ENCODE measurements around the gene DNAJC28.
"Not testable (repeated sequence)": the region's sequence is repeated elsewhere in the genome, so short reads cannot be mapped to it uniquely, and the experiment has no call there.

Gene DNAJC28, protein sequence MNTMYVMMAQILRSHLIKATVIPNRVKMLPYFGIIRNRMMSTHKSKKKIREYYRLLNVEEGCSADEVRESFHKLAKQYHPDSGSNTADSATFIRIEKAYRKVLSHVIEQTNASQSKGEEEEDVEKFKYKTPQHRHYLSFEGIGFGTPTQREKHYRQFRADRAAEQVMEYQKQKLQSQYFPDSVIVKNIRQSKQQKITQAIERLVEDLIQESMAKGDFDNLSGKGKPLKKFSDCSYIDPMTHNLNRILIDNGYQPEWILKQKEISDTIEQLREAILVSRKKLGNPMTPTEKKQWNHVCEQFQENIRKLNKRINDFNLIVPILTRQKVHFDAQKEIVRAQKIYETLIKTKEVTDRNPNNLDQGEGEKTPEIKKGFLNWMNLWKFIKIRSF

DNA sequence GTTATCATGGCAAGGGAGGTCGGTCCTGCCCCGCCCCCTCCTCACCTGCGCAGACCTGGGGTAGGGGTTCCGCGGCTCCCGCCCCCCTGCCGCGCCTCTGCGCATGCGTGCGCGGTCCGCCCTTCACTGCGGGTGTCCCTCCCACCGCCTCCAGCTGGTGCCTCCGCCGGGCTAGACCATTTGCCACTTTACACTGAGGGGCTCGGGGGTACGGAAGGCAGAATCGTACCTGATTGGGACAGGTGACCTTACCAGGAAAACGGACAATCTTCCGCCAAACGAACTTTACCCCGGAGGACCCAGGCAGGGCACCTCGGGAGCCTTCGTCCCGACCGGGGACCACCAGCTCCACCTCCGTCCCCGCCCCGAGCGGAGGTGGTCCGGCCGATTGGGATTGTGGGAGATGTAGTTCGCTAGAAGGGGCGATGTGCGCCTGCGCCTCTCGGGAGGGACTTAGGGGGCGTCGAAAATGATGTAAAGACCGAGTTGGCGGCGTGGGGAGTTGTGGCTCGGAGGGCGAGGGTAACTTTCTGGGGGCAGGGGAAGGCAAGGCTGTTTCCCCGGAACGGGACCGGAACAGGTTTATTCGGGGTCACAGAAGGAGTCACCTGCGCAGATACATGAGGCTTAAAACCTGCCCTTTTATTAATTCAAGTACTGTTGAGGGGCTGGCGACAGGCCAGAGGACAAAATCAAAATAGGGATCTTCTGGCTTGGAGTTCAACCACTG, at the start of gene DNAJC28:
DNAJC28 (minus strand) TSS at position 344 of the 730 bp plus-strand sequence. CDS start 2,323 bp downstream, outside the sequence.
- DNase-seq, result peak; percentile 97 to 98

DNA sequence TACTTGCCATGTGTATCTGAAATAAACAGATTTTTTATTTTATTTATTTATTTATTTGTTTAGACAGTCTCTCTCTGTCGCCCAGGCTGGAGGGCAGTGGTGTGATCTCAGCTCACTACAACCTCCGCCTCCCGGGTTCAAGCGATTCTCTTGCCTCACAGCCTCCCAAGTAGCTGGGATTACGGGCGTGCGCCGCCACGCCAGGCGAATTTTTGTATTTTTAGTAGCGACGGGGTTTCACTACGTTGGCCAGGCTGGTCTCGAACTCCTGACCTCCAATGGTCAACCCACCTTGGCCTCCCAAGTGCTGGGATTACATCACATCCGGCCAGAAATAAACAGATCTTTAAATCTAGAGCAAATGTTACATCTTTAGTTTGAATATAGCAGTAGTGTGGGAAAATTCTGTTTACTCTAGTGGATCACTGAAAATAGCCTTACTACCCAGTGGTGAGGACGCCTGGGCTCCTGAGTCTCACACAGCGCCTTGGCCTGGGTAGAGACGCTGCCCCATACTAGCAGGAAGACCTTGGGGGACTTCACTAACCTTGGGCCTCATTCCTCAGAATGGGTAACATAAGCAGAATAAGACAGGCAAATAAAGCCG, 49.7 kb upstream of the DNAJC28 start:
- peak; percentile 46 to 47 for DNase-seq

DNA sequence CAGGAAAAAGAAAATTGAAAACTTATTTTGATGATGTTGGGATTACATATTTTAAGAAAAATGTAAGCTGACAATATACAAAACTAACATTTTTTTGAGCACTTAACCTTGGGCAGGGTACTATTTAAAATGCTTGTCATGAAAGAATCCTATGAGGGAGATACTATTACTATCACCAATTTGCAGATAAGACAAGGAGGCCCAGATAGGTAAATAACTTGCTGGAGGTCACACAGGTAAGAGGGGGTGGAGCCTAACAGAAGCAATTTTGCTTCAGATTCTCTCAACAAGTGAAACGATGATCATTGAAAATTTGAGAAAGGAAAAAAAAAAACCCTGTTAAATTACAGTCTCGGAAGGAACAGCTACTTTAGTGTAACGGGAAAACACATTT, 49.2 kb upstream of the DNAJC28 start:
- DNase-seq, result no peak

- DNase-seq, result no peak
Observed at GRCh38 chr21:33539616-33540015, 48.1 kb upstream of the DNAJC28 start.

GRCh38 chr21:33537212-33537611, 45.7 kb upstream of the DNAJC28 start:
- DNase-seq, result no peak

- no peak for DNase-seq
Observed at GRCh38 chr21:33531007-33531406, 39.5 kb upstream of the DNAJC28 start.

DNA sequence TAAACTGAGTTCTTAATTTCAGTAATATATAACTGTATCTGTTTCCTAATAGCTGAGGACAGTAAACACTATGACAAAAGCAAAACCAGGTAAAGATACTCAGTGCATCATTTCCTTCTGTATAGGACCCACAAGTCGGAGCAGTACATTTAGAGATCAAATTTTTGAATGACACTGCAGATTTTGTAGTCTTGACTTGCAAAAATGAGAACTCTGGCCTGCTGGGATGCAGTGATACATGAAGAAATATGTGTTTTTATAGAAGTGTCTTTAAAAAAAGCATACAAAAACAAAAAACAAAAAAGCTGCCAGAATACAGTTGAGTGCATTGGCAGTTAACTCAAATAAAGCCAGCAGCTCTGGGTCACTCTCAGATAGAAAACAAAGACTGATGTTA, 31.4 kb upstream of the DNAJC28 start:
- no peak for DNase-seq

DNA sequence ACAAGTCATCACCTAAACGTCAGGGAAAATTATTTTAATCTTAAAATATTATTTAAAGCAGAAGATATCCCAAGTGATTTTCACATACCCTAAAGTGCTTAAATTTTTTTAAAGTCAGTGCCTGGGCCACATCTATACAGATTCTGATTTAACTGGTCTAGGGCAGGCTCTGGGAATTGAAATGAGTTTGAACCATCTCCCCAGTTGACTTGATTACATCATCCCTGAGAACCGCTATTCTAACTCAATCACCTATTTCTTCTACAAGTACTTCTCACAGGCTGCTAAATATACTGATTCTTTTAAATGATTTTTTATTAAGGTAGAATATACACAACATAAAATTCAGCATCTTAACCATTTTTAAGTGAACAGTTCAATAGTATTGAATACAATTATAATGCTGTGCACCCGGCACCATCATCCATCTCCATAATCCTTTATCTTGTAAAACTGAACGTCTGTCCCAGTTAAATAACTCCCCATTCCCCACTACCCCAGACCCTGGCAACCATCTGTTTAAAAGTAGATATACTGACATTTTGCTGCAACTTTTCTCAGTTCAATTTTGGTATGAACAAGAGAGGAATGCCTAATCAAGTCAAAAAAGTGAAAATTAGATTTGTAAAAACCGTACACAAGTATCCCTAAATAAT, 30.9 kb upstream of the DNAJC28 start:
- DNase-seq, result no peak

DNA sequence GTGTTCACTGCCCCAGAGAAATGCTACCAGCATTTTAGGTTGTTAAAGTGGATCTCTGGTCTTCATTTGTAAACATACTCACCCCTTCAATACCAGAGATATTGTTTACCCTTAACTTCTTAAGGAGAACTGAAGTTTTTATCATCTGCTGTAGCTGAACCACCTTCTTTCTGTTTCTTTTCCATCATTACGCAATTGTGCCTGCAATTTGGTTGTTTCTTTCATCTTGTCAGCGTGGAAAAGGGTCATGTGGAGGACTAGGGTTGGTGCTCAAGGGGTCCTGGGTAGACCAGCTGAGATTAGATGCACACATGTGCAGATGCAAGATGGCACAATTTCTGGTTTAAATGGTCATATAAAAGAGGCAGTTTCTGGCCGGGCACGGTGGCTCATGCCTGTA, 27.4 kb upstream of the DNAJC28 start:
- no peak for DNase-seq

- DNase-seq, result no peak
Observed at GRCh38 chr21:33514229-33514628, 22.7 kb upstream of the DNAJC28 start.

- DNase-seq, result no peak
Observed at GRCh38 chr21:33512481-33512880, 21.0 kb upstream of the DNAJC28 start.

GRCh38 chr21:33511639-33512038, 20.1 kb upstream of the DNAJC28 start:
- DNase-seq, result no peak

- DNase-seq, result no peak
Observed at GRCh38 chr21:33510826-33511225, 19.3 kb upstream of the DNAJC28 start.

DNA sequence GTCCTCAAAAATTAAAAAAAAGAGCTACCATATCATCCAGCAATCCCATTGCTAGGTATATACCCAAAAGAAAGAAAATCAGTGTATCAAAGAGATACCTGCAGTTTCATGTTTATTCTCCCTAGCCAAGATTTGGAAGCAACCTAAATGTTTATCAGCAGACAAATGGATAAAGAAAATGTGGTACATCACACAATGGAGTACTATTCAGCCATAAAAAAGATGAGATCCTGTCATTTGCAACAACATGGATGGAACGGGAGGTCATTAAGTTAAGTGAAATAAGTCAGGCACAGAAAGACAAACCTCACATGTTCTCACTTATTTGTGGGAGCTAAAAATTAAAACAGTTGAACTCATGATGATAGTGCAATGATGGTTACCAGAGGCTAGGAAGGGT, 15.5 kb upstream of the DNAJC28 start:
- not testable (repeated sequence) for DNase-seq

DNA sequence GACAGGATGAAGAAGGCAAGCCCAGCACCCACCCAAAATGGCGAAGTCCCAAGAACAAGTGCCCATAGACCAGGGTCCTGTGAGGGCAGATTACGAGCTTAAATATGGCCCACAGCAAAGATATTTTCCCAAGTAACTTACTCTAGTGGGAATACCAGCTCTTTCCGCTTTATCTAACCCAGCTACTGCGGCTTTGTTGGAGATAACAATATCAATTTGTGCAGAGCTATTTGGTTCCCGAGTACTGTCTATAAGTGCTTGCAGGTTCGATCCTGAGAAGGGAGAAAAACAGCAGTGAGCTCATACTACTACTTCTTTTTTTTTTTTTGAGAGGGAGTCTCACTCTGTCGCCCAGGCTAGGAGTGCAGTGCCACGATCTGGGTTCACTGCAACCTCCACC, 14.3 kb upstream of the DNAJC28 start:
- no peak for DNase-seq

GRCh38 chr21:33496345-33496744, 4.8 kb upstream of the DNAJC28 start:
- no peak for DNase-seq

- DNase-seq, result no peak
Observed at GRCh38 chr21:33495743-33496142, 4.2 kb upstream of the DNAJC28 start.

DNA sequence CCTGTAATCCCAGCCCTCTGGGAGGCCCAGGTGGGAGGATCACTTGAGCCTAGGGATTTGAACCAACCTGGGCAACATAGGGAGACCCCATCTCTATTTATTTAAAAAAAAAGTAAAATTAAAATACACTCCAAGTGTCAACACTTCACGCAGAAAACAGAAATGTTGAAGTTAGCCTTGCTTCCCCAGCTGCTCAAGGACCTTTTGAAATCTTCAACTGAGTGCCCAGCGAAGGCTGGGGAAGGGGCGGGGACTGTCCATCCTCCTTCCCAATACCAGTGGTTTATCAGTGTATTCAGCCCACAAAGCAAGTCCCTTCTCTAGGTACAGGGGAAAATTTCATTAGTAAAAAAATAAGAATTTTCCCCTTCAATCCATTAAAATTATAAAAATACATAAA, 2.2 kb upstream of the DNAJC28 start:
- no peak for DNase-seq

- no peak for DNase-seq
Observed at GRCh38 chr21:33492571-33492970, 1.1 kb upstream of the DNAJC28 start.

- DNase-seq, result no peak
Observed at GRCh38 chr21:33490991-33491372, 534 bp downstream of the DNAJC28 start.

DNA sequence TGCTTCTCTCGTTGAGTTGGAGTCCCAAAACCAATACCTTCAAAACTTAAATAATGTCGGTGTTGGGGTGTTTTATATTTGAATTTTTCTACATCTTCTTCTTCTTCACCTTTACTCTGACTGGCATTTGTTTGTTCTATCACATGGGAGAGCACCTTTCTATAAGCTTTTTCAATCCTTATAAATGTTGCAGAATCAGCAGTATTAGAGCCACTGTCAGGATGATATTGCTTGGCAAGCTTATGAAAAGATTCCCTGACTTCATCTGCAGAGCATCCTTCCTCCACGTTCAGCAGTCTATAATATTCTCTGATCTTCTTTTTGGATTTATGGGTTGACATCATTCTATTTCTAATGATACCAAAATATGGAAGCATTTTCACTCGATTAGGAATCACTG, 2.6 kb downstream of the DNAJC28 start:
- no peak for DNase-seq

GRCh38 chr21:33487996-33488395, 3.5 kb downstream of the DNAJC28 start:
- no peak for DNase-seq

DNA sequence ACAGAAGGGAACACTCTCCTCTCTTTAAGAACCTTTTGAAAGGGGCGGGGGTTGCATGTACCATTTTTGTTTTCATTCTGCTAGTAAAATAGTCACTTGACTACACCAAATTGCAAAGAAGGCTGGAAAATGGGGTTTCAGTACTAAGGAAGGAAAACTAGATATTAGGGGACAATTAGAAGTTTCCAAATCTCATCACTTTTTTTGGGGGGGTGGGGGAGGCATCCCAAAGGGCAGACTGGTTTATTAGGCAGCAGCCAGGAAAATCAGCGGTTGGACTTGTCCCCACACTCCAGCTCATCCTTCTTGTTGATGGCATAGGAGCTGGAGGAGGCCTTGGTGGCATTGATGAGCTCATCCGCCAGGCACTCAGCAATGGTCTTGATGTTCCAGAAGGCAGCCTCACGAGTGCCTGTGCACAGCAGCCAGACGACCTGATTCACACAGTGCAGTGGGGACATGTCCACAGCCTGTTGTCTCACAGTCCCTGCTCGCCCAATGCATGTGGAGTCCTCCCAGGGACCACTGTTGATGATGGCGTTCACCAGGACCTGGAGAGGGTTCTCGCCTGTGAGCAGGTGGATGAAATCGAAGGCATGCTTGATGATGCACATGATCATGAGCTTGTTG, 10.1 kb downstream of the DNAJC28 start:
- DNase-seq, result no peak
